Loucy (cell line): ENCODE measurements around the gene KCTD18.

Source experiments
- CTCF ChIP-seq: fragments of 200-600 bp; sonication (generic); conservative IDR thresholded peaks from 2 replicates; pipeline ENCODE4 v1.5.1; 2014; ENCODE audit warnings: mild to moderate bottlenecking, antibody characterized with exemption, low read length
- EZH2phosphoT487 ChIP-seq: fragments of 200-600 bp; IDR thresholded peaks from 2 replicates; pipeline ENCODE4 v1.6.1; 2018; ENCODE audit warnings: antibody characterized with exemption, mild to moderate bottlenecking, moderate library complexity, borderline replicate concordance

DNA sequence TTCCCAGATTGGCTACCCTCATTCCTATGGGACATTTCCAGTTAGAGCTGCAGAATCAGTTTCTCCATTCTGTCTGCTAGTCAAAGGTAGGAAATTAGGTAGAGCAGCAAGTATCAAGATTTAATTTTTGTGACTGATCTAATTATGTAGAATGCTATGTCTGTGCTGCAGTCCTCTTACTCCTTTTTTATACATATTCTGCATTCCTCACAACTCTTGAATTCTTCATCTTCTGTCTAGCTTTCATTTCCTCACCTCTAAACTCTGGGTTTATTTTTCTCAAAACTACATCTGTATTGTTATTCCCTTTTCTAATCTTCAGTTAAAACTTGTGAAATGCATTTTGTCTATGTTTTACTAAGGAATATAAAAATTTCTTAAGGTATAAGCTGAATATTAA lies 24.7 kb upstream of the KCTD18 start:
- no peak for TF ChIP-seq CTCF
- TF ChIP-seq EZH2phosphoT487 = no peak
